Daoy (cell line): ENCODE measurements around the gene ZMYND8. TPM values are rescaled to one million over a fixed set of nuclear protein-coding genes. Genes with fewer than 3 reads are reported as not detected.
"Not testable (repeated sequence)": the region's sequence is repeated elsewhere in the genome, so short reads cannot be mapped to it uniquely, and the experiment has no call there.

ENCODE experiments used
- DNase-seq: peaks from one replicate; pipeline ENCODE4 v3.0.0-alpha.2; 2015; ENCODE audit warnings: low read depth
- total RNA-seq: library from RNA; depleted of rRNA; stranded (reverse); fragments of >200 nt; shearing (Covaris generic); gene quantifications from 2 replicates; pipeline ENCODE4 v1.2.3, GENCODE V29; 2014

The ZMYND8 gene
- total RNA-seq, 1 experiment from 2014 or later = 15.4 TPM

GRCh38 chr20:47225458-47225857 is 131.0 kb downstream of the ZMYND8 start:
- no peak for DNase-seq

DNA sequence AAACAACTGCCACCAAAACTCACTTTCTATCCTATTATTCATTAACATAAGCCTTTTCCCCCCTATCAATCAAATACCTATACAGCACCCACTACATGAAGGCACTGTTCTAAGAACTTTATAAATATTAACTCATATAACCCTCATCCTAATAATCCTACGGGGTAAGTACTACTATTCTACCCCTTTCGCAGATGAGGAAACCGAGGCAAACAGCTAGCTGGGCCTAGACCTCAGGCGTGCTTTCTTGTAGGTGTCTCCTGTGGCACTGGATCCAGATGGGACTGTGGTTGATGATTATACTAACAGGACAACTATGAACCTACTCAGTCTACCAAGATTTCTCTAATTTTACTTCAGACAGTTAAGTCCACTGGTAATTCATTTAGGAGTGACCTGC is 131.6 kb downstream of the ZMYND8 start:
- DNase-seq = no peak

- DNase-seq = no peak
These were observed 132.2 kb downstream of the ZMYND8 start for GRCh38 chr20:47224300-47224791.

DNA sequence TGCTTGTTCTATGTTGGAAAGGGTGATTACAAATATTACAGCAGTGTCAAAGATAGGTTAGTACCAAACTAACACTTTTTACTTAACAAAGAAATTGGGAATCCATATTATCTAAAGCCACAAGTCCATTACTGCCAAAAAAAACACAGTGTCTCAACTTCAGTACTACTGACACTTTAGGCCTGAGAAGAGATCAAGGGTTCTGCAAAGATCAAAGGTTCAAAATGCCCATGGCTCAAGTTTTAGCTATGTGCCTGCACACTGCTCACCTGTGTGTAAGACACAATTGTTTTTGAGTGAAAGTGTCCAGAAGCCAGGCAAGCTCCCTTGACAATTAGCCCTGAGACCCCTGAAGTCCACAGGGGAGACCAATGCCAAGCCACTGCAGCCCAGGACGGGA is 132.6 kb downstream of the ZMYND8 start:
- no peak for DNase-seq

DNA sequence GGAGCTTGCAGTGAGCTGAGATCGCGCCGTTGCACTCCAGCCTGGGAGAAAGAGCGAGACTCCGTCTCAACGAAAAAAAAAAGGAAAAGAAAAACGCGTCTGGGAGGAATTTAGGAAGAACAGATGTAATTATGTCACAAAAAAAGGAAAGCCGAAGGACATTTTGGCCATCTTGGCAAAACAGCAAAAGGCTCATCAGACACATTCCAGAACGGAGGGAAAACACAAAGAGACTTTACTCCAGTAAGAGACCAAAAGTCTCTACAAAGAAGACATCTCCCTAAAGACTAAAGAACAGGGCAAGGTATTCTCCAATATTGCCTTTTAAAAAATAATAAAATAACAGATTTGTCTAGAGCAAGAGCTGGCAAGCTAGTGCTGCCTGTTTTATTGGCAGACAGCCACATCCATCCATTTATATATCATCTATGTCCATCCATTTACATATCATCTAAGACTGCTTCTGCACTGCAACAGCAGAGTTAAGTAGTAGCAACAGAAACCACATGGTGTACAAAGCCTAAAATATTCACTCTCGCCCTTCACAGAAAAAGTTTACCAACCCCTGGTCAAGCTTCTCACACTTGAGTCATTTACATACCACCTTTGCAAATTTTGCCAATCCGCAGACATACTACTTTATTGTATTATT is 133.9 kb downstream of the ZMYND8 start:
- DNase-seq = no peak

GRCh38 chr20:47221036-47221625 is 135.4 kb downstream of the ZMYND8 start:
- no peak for DNase-seq

DNA sequence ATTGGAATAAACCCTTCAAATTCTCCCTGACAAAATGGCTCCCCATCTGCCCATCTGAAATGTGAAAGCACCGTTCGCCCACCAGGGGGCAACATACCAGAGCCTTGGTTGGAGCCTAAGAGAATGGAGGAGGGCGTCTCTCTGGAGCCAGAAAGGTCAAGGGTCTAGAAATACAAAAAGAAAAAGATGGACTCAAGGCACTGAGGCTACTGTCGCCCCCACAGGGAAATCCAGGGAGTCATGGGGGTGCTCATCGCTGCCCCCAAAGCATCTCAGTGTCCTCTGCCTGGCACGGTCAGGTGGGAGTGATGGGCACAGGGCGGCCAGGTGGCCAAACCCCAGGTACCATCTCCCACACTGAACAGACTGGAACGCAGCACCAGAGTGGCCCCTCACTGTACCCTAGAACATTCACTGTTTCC is 136.3 kb downstream of the ZMYND8 start:
- DNase-seq = peak; percentile 34

DNA sequence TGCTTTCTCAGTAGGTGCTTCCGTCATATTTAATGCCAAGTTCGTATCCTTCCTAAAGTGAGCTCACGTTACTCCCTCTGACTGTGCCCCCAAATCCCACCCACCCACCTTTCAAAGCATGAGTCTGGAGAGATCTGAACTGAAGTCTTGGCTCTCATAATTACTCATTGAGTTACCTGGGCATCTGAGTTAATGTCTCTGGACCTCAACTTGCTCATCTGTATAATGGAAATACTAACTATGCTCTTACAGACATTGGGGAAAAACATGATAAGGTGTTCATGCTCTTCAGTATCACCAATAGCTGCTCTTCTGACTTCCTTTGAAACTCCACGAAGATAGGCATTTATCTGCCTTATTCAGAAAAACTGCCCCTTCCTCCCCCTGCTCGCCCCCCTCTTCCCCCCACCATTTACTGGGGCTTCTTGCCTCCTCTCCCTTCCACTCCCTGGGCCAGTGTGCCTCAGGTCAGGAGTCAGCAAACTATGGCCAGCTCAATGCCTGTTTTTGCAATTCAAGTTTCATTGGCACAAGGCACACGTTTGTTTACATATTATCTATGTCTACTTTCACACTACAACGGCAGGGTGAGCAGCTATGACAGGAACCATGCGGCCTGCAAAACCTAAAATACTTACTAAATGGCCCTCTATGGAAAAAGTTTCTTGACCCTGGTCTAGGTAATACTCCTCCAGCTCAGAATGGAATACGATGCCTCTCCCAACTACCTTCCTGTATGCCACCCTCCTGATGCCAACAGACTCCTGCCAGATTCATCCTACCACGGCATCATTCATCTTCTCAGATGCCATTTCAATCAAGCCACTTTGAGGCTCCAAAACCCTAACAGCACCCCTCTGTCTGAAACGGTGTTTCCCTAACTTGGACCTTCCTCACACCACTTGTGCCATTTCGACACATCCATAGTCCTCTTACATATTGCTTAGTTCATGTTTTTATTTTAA is 138.7 kb downstream of the ZMYND8 start:
- no peak for DNase-seq

- DNase-seq = no peak
These were observed 139.6 kb downstream of the ZMYND8 start for GRCh38 chr20:47216819-47217410.

GRCh38 chr20:47215653-47216397 is 140.7 kb downstream of the ZMYND8 start:
- no peak for DNase-seq

DNA sequence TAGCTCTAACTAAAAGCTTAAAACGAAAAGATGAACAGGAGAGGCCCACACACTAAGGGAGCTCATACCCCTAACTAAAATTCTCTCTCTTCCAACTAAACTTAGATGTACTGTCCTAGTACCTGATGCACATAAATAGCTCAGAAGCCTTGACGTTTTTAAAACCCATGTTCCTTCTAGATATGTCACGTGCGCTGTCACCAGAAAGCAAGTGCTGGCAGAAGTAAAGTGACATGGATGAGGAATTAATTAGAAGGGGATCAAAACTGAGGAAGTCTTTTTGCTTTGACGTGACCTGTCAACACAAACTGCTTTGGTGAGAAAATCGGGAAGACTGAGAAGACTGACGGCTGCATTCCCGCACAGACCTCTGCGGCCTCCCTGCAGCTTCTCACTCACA is 142.5 kb downstream of the ZMYND8 start:
- no peak for DNase-seq

DNA sequence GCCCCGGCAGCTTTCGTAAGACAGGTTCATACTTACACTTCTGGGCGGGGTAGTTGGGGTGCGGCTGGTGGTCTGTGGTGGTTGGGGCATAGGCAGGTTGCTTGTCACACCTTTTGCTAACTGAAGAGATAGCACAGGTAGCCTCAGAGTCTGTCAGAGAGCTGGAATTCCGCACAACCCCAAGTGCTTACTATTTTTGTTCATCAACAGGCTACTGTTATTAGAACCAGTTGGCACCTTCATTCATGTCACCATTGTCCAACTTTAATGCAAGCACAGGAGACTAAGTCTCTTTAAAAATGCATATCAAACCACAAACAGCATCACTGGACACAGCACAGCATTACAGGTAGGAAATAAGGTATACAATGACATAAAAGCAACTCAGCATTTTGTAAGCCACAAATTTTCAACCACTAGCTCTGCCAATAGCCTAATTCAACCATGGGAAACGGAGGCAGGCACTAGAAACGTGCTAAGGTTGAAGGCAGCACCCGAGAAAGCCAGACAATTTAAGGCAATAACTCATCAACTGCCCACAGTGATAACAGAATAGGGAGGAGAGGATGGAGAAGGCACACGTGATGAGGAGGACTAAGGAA is 143.8 kb downstream of the ZMYND8 start:
- DNase-seq = no peak

DNA sequence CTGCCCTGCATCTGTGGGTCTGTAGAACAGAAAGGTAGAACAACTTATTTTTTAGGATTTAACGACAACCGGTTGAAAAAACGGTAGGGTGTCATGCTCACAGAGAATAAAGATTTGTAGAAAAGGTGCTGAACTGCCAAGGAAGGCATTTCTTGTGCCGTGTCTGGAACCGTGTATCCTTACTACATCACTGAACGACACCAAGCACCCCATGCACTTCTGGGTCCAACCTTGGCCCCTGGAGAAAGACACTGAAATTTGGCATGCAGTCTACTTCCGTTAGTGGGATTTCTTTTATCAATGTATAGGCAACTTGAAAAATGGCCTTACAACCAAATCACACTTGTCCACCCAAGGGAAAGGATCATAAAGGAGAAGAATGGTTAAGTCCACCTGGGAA is 145.5 kb downstream of the ZMYND8 start:
- DNase-seq = no peak

DNA sequence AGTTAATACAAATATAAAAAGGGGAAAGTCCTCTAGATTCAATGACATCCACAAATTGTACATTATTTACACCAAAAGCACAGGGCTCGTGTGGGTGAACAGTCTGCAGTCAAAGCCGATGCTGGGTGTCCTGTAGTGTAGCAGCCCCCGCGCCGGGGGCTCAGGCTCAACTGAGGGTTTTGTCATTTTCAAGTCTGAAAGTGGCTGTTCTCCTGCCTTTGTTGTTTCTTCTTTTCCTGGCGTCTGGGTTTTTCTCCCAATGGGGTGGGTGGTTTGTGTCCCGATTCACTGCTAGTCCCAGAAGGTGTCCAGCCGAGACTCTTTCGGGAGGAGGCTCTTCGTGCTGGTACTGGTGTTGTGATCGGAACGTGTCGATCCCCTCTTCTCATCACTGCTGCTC is 146.0 kb downstream of the ZMYND8 start:
- no peak for DNase-seq

DNA sequence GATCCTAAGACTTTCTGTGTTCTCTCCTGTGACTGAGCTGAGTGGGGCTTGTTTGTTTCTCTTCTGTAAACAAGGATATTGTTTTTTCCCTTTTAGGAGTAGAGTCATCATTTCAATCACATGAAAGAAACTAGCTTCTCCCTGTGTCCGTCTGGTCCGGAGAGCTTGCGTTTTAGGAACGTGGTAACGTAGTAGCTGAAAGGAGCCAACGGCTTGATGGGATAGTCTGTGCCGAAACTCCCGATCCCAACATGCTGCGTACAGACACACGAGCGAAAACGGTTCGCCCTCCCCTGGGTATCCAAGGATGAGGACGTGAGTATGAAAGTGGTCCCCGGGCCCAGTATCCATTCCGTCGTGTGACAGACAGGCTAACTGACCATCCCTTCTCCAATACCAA is 146.5 kb downstream of the ZMYND8 start:
- DNase-seq = no peak

GRCh38 chr20:47208534-47209174 is 147.8 kb downstream of the ZMYND8 start:
- DNase-seq = no peak

DNA sequence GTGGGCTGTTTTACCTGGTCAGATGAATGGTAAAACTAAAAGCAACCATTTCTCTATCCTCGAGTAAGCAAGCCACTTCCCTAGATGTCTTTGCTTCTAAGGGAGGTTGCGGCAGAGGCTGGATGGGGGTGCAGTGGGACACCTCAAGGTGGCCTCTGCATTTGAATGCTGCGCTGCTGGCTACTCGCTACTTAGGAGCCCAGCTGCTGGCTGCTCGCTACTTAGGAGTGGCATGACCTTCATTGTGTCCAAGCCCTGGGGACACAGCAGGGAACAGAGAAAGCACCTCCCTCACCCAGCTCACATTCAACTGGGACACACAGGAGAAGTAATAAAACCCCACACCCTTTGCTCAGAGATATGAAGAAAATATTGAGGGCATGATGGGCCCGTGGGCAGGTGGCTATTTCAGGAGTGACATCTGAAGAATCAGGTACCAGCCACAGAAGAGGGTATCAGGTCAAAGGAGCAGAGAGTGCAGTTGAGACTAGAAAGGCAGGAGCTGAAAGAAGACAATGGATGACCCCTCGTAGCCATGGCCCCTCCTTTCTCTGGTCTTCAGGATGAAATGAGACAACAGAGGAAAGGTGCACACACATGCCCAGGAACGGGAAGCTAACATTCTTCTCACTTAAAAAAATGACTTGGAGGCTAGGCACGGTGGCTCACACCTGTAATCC is 149.4 kb downstream of the ZMYND8 start:
- DNase-seq = no peak

DNA sequence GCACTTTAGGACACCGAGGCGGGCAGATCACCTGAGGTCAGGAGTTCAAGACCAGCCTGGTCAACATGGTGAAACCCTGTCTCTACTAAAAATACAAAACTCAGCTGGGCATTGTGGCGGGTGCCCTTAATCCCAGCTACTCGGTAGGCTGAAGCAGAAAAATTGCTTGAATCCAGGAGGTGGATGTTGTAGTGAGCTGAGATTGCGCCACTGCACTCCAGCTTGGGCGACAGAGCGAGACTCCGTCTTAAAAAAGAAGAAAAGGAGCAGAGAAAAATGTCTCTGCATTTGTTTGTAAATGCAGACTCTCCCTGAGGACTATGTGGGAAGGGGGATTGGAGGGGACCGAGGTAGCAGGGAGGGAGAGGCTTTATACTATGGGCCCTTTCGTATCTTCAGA is 149.9 kb downstream of the ZMYND8 start:
- DNase-seq = not testable (repeated sequence)

DNA sequence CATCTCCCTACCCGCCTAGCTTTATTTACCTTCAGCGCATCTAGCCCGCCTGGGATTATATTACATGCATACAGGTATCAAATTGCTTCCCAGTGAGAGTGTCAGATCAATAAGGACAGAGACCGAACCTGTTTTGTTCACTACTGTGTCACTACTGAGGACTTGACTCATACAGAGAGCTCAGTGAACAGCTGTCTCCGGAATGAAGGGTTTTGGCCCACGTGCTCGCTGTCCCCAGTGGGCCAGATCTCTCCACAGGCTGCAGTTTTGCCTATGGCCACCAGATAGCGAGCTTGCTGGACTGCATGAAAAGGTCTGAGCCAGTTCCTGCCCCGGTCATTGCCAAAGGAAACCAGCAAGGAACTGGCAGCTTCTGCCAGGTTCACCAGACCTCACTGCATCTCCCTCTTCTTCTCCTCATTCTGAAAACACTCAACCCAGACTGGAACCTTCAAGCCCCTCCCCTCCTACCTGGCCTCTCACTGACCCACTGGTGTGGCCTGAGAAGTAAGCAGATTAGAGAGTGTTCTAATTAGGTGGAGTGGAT is 150.8 kb downstream of the ZMYND8 start:
- DNase-seq = peak; percentile 53

DNA sequence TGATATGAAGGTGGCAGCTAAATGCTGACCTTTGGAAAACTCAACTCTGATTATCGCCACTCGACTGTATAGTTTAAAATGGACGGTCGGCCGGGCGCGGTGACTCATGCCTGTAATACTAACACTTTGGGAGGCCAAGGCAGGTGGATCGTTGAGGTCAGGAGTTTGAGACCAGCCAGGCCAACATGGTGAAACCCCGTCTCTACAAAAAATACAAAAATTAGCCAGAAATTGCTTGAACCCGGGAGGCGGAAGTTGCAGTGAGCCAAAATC is 151.7 kb downstream of the ZMYND8 start:
- DNase-seq = not testable (repeated sequence)
